MCF 10A (cell line): ENCODE measurements around the gene MDGA2. TPM values are rescaled to one million over a fixed set of nuclear protein-coding genes. Genes with fewer than 3 reads are reported as not detected.

Experiments
- BruUV-seq: library from RNA; stranded (reverse); fragments of 400-500 nt; replicated peaks from 2 replicates; lab custom pipeline; 2021; lab: Mats Ljungman, UMichigan
- CTCF ChIA-PET: fragments of 300-600 bp; sonication (Branson Sonifier 250); formaldehyde crosslinking; extraction: SDS; loops from one replicate; lab custom pipeline; 2021; ENCODE audit warnings: antibody characterized with exemption, inconsistent platforms; lab: Yijun Ruan, JAX
- POLR2A ChIA-PET: fragments of 300-600, 350-650 bp; sonication (Branson Sonifier 250); formaldehyde crosslinking; extraction: SDS; loops from one replicate; lab custom pipeline; 2020; ENCODE audit warnings: antibody characterized with exemption, inconsistent platforms; lab: Yijun Ruan, JAX
- DNase-seq: peaks from one replicate; pipeline ENCODE4 v3.0.0-alpha.2; 2018; ENCODE audit not compliant: unreplicated experiment
- H3K27ac Mint-ChIP-seq: one replicate; pipeline ENCODE4 v1.8.0; 2022; ENCODE audit warnings: mild to moderate bottlenecking, low read depth, mixed read lengths; ENCODE audit not compliant: unreplicated experiment
- H3K27me3 Mint-ChIP-seq: one replicate; pipeline ENCODE4 v1.8.0; 2022; ENCODE audit warnings: mixed read lengths; ENCODE audit not compliant: insufficient read depth, unreplicated experiment
- H3K36me3 Mint-ChIP-seq: one replicate; pipeline ENCODE4 v1.8.0; 2022; ENCODE audit warnings: mild to moderate bottlenecking, moderate library complexity, mixed read lengths; ENCODE audit not compliant: insufficient read depth, unreplicated experiment
- H3K4me1 Mint-ChIP-seq: one replicate; pipeline ENCODE4 v1.8.0; 2022; ENCODE audit warnings: mixed read lengths; ENCODE audit not compliant: insufficient read depth, unreplicated experiment
- H3K4me3 Mint-ChIP-seq: one replicate; pipeline ENCODE4 v1.8.0; 2022; ENCODE audit warnings: mild to moderate bottlenecking, moderate library complexity, mixed read lengths; ENCODE audit not compliant: unreplicated experiment
- H3K9me3 Mint-ChIP-seq: one replicate; pipeline ENCODE4 v1.8.0; 2022; ENCODE audit warnings: mixed read lengths; ENCODE audit not compliant: unreplicated experiment
- CTCF ChIP-seq: fragments of 200-600 bp; IDR thresholded peaks from one replicate; pipeline ENCODE4 v1.8.0; 2022; ENCODE audit warnings: antibody characterized with exemption, mild to moderate bottlenecking; ENCODE audit not compliant: unreplicated experiment
- intact Hi-C: fragments of 100-400 bp; cut with micrococcal nuclease; formaldehyde crosslinking; loops from 2 replicates; pipeline ENCODE4 v1.14.1; 2022
- total RNA-seq: library from RNA; stranded (reverse); gene quantifications from 2 replicates; pipeline ENCODE4 v1.2.3, GENCODE V29; 2022

MDGA2 gene
- total RNA-seq, 1 experiment from 2014 or later: not detected

DNA sequence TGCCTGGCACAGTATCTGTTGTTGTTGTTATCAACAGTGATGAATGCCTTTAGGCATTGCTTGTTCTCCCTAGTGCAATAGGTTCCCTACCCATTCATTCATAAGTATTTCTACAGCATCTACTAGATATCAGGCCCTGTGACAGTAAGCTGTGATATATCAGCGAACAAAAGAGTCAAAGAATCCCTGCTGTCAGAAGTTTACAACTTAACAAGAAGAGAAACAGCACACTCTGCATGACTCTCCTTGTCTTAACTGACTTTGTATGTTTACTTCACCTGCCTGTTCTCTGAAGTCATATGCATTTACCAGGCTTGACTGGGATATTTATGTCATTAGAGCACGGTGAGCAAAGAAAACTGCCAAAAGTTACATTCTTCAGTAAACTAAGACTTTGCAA, 571.6 kb downstream of the MDGA2 start:
- no peaks in the 10 kb centered on the region for H3K36me3 Mint-ChIP-seq
- no TSS peak for BruUV-seq
- H3K27ac Mint-ChIP-seq: no peak overlapping the region
- H3K27me3 Mint-ChIP-seq: peaks cover 27% of the 10 kb centered on the region
- intact Hi-C loops: no loop called here
- no peaks in the 10 kb centered on the region for H3K9me3 Mint-ChIP-seq
- CTCF ChIA-PET: no interaction called here
- no peak for DNase-seq
- H3K4me3 Mint-ChIP-seq: no peak overlapping the region
- POLR2A ChIA-PET: no interaction called here
- TF ChIP-seq CTCF: no peak
- no peaks in the 10 kb centered on the region for H3K4me1 Mint-ChIP-seq

GRCh38 chr14:47102472-47102871, 572.9 kb downstream of the MDGA2 start:
- Mint-ChIP-seq H3K4me3 (no peak overlapping the region), H3K27me3 (peaks cover 27% of the 10 kb centered on the region), H3K9me3 (no peaks in the 10 kb centered on the region), H3K27ac (no peak overlapping the region), H3K36me3 (no peaks in the 10 kb centered on the region), H3K4me1 (no peaks in the 10 kb centered on the region)
- intact Hi-C loops: no loop called here
- BruUV-seq: no TSS peak
- ChIA-PET CTCF (no interaction called here), POLR2A (no interaction called here)
- TF ChIP-seq CTCF: no peak
- DNase-seq: no peak

- H3K4me3 Mint-ChIP-seq: no peak overlapping the region
- no peak for TF ChIP-seq CTCF
- H3K9me3 Mint-ChIP-seq: no peaks in the 10 kb centered on the region
- intact Hi-C loops: no loop called here
- BruUV-seq: no TSS peak
- H3K27ac Mint-ChIP-seq: no peak overlapping the region
- no peaks in the 10 kb centered on the region for H3K4me1 Mint-ChIP-seq
- DNase-seq: no peak
- ChIA-PET POLR2A (no interaction called here), CTCF (no interaction called here)
- H3K36me3 Mint-ChIP-seq: peaks cover 3% of the 10 kb centered on the region
- H3K27me3 Mint-ChIP-seq: peaks cover 51% of the 10 kb centered on the region
These were observed 589.7 kb downstream of the MDGA2 start for GRCh38 chr14:47085678-47086077.

DNA sequence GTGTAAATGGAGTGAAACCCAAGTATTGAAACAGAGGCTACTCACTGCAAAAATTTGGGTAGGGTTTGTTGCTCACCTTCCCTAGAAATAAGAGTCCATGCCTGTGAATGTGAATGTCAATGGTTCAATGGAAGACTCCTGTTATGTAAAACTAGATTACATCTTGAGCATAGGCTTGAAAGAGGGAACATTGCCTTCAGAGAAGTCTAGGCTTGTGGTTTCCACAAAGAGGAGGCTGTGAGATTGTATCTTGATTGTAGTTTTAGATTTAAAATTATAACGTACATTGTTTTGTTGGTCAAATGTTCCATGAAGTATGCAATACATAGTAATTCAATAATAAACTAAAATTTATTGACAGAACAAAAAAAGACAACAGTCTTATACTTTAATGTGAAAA, 610.1 kb downstream of the MDGA2 start:
- Mint-ChIP-seq H3K36me3 (no peaks in the 10 kb centered on the region), H3K4me3 (no peak overlapping the region), H3K27ac (no peak overlapping the region), H3K27me3 (peaks cover 62% of the 10 kb centered on the region), H3K4me1 (no peaks in the 10 kb centered on the region), H3K9me3 (no peaks in the 10 kb centered on the region)
- no TSS peak for BruUV-seq
- intact Hi-C loops: no loop called here
- POLR2A ChIA-PET: no interaction called here
- TF ChIP-seq CTCF: no peak
- CTCF ChIA-PET: interaction anchor here (0.6 kb wide), 1 partner anchor 62 kb away, joined by 3 read pairs; no protein-coding TSS in a partner anchor
- no peak for DNase-seq
